Measurements from ENCODE around the gene INTS15.
A peak's percentile ranks its signal among the peaks of the same experiment; 100 is the strongest.
"Not testable (repeated sequence)": the region's sequence is repeated elsewhere in the genome, so short reads cannot be mapped to it uniquely, and the experiment has no call there.

The INTS15 gene

GRCh38 chr7:6619961-6620360 is 30.1 kb downstream of the INTS15 start:
- DNase-seq, result no peak

- no peak for DNase-seq
Observed at GRCh38 chr7:6621195-6622133, 31.6 kb downstream of the INTS15 start.

- no peak for DNase-seq
Observed at GRCh38 chr7:6622134-6622710, 32.4 kb downstream of the INTS15 start.

- no peak for DNase-seq
Observed at GRCh38 chr7:6623589-6624245, 33.9 kb downstream of the INTS15 start.

- DNase-seq, result no peak
Observed at GRCh38 chr7:6624246-6624611, 34.4 kb downstream of the INTS15 start.

GRCh38 chr7:6628045-6628444 is 38.2 kb downstream of the INTS15 start:
- DNase-seq, result no peak

- no peak for DNase-seq
Observed at GRCh38 chr7:6630007-6630849, 40.4 kb downstream of the INTS15 start.

- DNase-seq, result no peak
Observed at GRCh38 chr7:6631605-6632004, 41.8 kb downstream of the INTS15 start.

- no peak for DNase-seq
Observed at GRCh38 chr7:6634021-6634420, 44.2 kb downstream of the INTS15 start.

- not testable (repeated sequence) for DNase-seq
Observed at GRCh38 chr7:6634971-6635370, 45.1 kb downstream of the INTS15 start.

- DNase-seq, result peak; percentile 44
Observed at GRCh38 chr7:6636741-6637543, 47.1 kb downstream of the INTS15 start, which contains the start of gene ZNF316. Gene ZNF316, plus strand, starts transcription at chr7:6637318. Its CDS starts 5,092 bp downstream, at chr7:6642410.

GRCh38 chr7:6637544-6638229 is 47.9 kb downstream of the INTS15 start:
- peak; percentile 57 for DNase-seq

GRCh38 chr7:6639032-6639431 is 49.2 kb downstream of the INTS15 start:
- DNase-seq, result no peak

- no peak for DNase-seq
Observed at GRCh38 chr7:6639627-6640026, 49.8 kb downstream of the INTS15 start.

GRCh38 chr7:6640246-6640721 is 50.5 kb downstream of the INTS15 start:
- DNase-seq, result peak; percentile 90

GRCh38 chr7:6641305-6642035 is 51.6 kb downstream of the INTS15 start:
- DNase-seq, result no peak

GRCh38 chr7:6642239-6642839 is 52.5 kb downstream of the INTS15 start:
- no peak for DNase-seq

GRCh38 chr7:6642861-6643640 is 53.2 kb downstream of the INTS15 start:
- DNase-seq, result no peak
